Tibial artery (tissue), 4 donors: ENCODE measurements around the gene PTPRA.

ENCODE experiments used
- DNase-seq, 2 donors: peaks; one replicate each; pipeline ENCODE4 v3.0.0-alpha.2; 2019
- H3K27ac ChIP-seq, 2 donors: fragments of 200-600 bp; sonication (generic) in 1 of 2; 1 replicate in 1 of 2; 2 replicates in 1 of 2; pipeline ENCODE4 v1.5.1; 2018 to 2019; ENCODE audit warnings: mild to moderate bottlenecking in 1 of 2
- H3K27me3 ChIP-seq, 2 donors: fragments of 200-600 bp; sonication (generic) in 1 of 2; one replicate each; pipeline versions ENCODE4 v1.5.1 to v1.6.0; 2016 to 2019
- H3K36me3 ChIP-seq, 3 donors: fragments of 200-600 bp; sonication (generic) in 2 of 3; one replicate each; pipeline ENCODE4 v1.5.1; 2016 to 2019; ENCODE audit warnings: mild to moderate bottlenecking in 2 of 3
- H3K4me1 ChIP-seq, 4 donors: fragments of 200-600 bp; sonication (generic) in 2 of 4; 1 replicate in 3 of 4; 2 replicates in 1 of 4; pipeline ENCODE4 v1.5.1; 2016 to 2019
- H3K4me3 ChIP-seq, 2 donors: fragments of 200-600 bp; sonication (generic) in 1 of 2; 1 replicate in 1 of 2; 2 replicates in 1 of 2; pipeline ENCODE4 v1.5.1; 2018 to 2019; ENCODE audit warnings: mild to moderate bottlenecking in 2 of 2
- H3K9me3 ChIP-seq, 3 donors: fragments of 200-600 bp; sonication (generic) in 1 of 3; one replicate each; pipeline ENCODE4 v1.5.1; 2016 to 2019
- intact Hi-C: fragments of 100-400 bp; cut with DNase I; formaldehyde crosslinking; loops from one replicate; pipeline ENCODE4 v1.15.0; 2023; ENCODE audit warnings: low total_unique reads
- TF ChIP-seq, protein P1 (sequence below), 2 experiments: fragments of 200-600 bp in 1 of 2; fragments of 450-650 bp in 1 of 2; IDR thresholded peaks; one replicate each; pipeline ENCODE4 v1.5.1; 2017 to 2019; ENCODE audit warnings: antibody characterized with exemption in 2 of 2, mild to moderate bottlenecking in 1 of 2, moderate library complexity in 1 of 2

PTPRA gene

DNA sequence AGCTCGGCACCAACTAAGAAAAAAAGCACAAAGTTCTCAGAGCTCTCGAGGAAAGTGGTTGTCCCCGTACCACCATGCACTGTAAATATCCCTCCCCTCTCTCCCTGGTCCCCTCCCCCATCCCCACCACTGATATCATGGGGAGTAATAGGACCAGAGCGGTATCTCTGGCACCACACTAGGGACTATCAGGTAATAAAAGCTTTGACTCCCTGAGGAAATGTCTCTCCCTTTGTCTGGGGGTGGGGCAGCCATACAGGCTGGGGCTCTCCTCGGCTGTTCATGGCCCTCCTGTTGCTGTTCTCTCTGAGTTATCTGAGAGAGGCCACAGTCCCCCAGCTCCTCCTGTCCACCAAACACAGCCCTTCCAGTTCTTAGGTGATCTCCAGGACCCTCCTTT, 165.2 kb downstream of the PTPRA start:
- Histone ChIP-seq H3K9me3 (no peaks in the 10 kb centered on the region), H3K27me3 (no peaks in the 10 kb centered on the region), H3K36me3 (peaks cover 37 to 62% (median 56%) of the 10 kb centered on the region in 3 donors), H3K27ac (no peak overlapping the region), H3K4me1 (peaks cover 0 to 20% (median 18%) of the 10 kb centered on the region in 4 donors), H3K4me3 (no peak overlapping the region)
- intact Hi-C loops: no loop called here
- TF ChIP-seq, protein P1, sequence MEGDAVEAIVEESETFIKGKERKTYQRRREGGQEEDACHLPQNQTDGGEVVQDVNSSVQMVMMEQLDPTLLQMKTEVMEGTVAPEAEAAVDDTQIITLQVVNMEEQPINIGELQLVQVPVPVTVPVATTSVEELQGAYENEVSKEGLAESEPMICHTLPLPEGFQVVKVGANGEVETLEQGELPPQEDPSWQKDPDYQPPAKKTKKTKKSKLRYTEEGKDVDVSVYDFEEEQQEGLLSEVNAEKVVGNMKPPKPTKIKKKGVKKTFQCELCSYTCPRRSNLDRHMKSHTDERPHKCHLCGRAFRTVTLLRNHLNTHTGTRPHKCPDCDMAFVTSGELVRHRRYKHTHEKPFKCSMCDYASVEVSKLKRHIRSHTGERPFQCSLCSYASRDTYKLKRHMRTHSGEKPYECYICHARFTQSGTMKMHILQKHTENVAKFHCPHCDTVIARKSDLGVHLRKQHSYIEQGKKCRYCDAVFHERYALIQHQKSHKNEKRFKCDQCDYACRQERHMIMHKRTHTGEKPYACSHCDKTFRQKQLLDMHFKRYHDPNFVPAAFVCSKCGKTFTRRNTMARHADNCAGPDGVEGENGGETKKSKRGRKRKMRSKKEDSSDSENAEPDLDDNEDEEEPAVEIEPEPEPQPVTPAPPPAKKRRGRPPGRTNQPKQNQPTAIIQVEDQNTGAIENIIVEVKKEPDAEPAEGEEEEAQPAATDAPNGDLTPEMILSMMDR (IDR thresholded peaks at IDR 0.05): no peak
- DNase-seq: no peak

DNA sequence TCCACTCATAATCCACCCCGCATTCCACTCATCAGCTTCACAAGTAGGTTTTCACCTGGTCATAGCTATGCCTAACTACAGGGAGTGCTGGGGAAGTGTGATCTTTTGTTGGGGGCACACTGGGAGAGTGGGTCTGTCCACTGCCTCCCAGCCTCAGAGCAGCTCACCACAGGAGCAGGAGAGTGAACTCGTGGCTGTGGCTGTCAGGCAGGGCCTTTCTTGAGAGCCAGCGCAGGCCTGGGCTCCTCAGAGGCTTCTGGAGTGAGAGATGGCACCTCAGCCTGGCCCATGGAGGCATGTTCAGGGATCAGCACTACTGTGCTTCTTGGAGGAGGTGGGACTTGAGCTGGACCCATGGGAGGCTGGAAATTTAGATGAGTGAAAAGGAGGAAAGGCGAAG, 166.1 kb downstream of the PTPRA start:
- Histone ChIP-seq H3K4me3 (no peak overlapping the region), H3K4me1 (peaks cover 0 to 20% (median 18%) of the 10 kb centered on the region in 4 donors), H3K9me3 (no peaks in the 10 kb centered on the region), H3K27ac (no peak overlapping the region), H3K27me3 (no peaks in the 10 kb centered on the region), H3K36me3 (peaks cover 37 to 62% (median 56%) of the 10 kb centered on the region in 3 donors)
- TF ChIP-seq, protein P1 (IDR thresholded peaks at IDR 0.05): no peak
- intact Hi-C loops: no loop called here
- no peak for DNase-seq

DNA sequence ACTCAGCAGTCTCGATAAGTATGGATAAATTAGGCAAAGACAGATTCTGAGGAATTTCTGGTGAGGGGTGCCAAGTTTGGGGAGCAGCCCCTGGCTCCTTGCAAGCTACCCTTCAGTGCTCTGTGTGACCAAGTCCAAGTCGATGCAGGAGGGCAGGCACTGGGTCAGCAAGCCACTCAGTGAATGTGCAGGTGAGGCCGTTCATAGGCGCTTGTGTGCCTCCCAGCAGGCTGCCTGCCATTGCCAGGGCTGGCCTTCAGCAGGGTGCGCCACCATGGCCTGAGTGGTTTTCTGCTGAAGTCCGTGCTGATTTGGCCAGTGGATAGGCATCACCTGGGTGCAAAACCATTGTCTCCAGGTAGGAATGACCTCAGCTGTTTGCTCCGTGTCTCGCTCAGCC, 166.8 kb downstream of the PTPRA start:
- Histone ChIP-seq H3K4me1 (peaks cover 0 to 25% (median 19%) of the 10 kb centered on the region in 4 donors), H3K27ac (no peak overlapping the region), H3K27me3 (no peaks in the 10 kb centered on the region), H3K36me3 (peaks cover 37 to 57% (median 52%) of the 10 kb centered on the region in 3 donors), H3K4me3 (no peak overlapping the region), H3K9me3 (no peaks in the 10 kb centered on the region)
- no peak for DNase-seq
- TF ChIP-seq, protein P1 (IDR thresholded peaks at IDR 0.05): no peak
- intact Hi-C loops: no loop called here

DNA sequence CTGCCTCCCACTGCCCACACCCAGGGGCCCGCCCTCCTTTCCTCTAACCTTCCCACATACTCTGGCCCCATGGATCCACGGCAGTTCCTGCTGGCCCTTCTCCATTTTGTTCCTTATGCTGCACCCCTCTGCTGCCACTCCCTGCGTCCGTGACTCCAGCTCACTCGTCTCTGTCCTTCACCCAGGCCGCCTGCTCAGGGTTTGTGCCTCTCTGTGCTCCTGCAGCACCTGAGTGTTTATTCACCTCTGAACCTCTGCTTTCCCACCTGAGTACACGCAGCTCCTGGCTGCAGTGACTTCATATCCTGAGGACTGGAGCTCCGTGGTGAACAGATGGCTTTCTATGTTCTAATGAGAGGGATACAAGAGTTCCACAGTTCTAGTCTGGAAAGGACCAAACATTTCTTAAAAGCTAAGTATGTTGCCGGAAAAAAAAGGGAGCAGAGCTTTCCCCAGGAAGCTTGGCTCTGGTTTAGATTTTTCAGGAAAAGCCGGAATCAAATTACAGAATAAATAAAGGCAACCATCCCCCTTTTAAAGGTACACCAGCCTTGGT, 168.7 kb downstream of the PTPRA start:
- Histone ChIP-seq H3K27me3 (no peaks in the 10 kb centered on the region), H3K9me3 (no peaks in the 10 kb centered on the region), H3K27ac (peak overlapping the region; percentile 60 to 68), H3K4me1 (peaks cover 0 to 34% (median 25%) of the 10 kb centered on the region in 4 donors), H3K4me3 (no peak overlapping the region), H3K36me3 (peaks cover 28 to 39% (median 33%) of the 10 kb centered on the region in 3 donors)
- intact Hi-C loops: no loop called here
- no peak for DNase-seq
- TF ChIP-seq, protein P1 (IDR thresholded peaks at IDR 0.05): no peak

DNA sequence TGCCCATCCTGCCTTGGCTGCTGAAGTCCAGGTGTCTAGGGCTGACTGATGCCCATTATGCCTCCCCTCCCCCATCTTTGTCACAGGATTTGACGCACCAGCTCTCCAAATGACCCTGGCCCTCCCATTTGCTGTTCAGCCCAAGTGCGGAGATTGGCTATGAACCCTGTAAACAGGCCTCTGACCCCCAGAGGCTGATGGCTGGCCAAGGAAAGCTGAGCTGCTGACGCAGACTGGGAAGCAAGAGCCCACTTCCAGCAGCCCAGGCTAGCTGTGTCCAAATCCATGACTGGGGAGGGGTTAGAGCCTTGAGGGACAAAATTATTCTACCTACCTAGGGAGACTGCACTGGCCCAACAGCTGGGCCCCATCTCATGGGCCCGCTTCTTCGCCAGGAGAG, 169.3 kb downstream of the PTPRA start:
- TF ChIP-seq, protein P1 (IDR thresholded peaks at IDR 0.05): no peak
- no peaks in the 10 kb centered on the region for H3K27me3 ChIP-seq
- H3K36me3 ChIP-seq: peaks cover 21 to 35% (median 28%) of the 10 kb centered on the region in 3 donors
- peaks cover 0 to 41% (median 32%) of the 10 kb centered on the region in 4 donors for H3K4me1 ChIP-seq
- H3K27ac ChIP-seq: peak overlapping the region; percentile 60 to 68
- no peak overlapping the region for H3K4me3 ChIP-seq
- peak; percentile 56 to 85 for DNase-seq
- intact Hi-C loops: no loop called here
- no peaks in the 10 kb centered on the region for H3K9me3 ChIP-seq
